HG02610 (cell line): ENCODE data around the gene WBP1L.

Experiments
- ATAC-seq: cut with Tn5 transposase; IDR thresholded peaks from one replicate; pipeline ENCODE4 v1.9.1; 2021; ENCODE audit warnings: mild to moderate bottlenecking, moderate library complexity; ENCODE audit not compliant: unreplicated experiment

WBP1L gene

GRCh38 chr10:102777711-102778453 is 34.1 kb downstream of the WBP1L start:
- no peak for ATAC-seq

GRCh38 chr10:102778781-102779180 is 35.0 kb downstream of the WBP1L start:
- ATAC-seq = no peak

GRCh38 chr10:102779680-102780526 is 36.2 kb downstream of the WBP1L start:
- ATAC-seq = no peak

- no peak for ATAC-seq
Observed at GRCh38 chr10:102780527-102780808, 36.7 kb downstream of the WBP1L start.

DNA sequence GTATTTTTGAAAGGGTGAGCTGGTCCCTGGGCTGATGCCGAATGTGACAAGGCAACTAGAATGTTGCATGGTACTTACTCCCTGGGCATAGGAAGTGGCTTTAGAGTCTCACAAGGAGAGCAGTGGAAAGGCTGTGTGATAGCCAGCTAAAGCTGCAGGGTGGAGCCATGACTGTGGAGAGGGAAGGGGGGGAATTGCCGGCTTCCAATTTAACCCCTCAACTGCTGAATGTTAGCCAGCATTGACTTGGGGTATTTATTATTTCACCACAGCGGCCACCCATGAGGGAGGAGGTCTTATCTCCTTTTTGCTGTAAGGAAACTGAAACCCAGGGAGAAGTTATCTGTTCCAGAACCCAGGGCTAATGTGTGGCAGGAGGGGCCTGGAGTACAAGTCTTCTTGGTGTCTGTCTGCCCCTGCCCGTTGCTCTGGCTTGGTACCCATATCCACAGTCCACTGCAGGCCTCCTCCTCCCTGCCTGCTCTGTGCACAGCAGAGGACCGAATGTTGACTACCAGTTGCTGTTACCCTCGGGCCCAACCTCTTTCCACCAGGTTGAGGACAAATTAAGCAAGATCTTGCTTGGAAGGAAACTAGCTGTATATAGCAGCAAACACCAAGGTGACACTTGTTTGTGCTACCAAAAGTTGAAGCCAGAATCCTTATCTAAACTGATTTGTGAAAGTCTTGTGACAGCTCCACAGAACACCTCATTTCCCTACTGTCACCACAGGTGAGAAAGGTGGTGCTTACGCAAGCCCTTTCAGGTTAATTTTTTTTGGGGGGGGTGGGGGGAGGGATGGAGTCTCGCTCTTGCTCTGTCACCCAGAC is 37.6 kb downstream of the WBP1L start:
- ATAC-seq = no peak

DNA sequence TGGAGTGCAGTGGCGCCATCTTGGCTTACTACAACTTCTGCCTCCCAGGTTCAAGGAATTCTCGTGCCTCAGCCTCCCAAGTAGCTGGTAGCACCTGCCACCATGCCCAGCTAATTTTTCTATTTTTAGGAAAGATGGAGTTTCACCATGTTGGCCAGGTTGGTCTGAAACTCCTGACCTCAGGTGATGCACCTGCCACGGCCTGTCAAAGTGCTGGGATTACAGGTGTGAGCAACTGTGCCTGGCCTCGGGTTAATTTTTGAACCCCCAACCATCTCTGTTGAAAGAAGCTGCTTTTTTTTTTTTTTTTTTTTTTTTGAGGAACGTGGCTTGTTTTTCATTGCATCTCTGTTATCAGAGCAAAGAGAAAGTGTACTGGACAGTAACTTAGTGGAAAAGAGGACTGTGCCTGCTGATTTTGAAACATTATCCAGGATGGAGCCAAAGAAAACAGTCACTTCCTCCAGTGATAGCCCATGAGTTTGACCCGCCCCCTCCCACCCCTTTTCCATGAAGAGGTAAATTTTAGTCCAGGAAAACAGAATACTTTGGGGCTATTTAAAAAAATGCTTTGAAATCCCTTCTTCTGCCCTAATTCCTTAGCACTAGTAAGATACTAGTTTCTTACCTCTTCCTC is 38.3 kb downstream of the WBP1L start:
- no peak for ATAC-seq

- ATAC-seq = no peak
Observed at GRCh38 chr10:102782673-102783551, 39.2 kb downstream of the WBP1L start.

- ATAC-seq = no peak
Observed at GRCh38 chr10:102783568-102783967, 39.8 kb downstream of the WBP1L start.

DNA sequence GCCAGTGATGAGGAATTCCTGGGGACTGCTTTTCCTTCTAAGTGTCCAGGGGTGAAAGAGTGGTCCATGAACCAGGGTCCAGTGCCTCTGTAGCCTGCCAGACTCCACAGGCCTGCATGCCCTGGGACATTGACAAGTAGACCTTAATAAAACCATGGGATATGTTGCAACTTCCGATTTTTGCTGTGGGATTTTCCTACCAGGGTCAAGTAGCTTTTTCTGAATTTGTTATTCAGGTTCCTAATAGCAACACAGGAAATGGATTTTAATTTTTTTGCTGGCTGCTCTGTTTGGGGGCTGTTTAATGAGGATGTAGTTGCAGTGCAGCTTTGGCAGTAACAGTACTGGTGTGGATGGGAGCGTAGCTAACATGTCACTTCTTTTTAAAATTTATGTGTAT is 42.1 kb downstream of the WBP1L start:
- no peak for ATAC-seq

GRCh38 chr10:102791754-102792395 is 48.1 kb downstream of the WBP1L start:
- ATAC-seq = no peak

GRCh38 chr10:102795453-102796406 is 52.0 kb downstream of the WBP1L start:
- peak; percentile 27 for ATAC-seq

DNA sequence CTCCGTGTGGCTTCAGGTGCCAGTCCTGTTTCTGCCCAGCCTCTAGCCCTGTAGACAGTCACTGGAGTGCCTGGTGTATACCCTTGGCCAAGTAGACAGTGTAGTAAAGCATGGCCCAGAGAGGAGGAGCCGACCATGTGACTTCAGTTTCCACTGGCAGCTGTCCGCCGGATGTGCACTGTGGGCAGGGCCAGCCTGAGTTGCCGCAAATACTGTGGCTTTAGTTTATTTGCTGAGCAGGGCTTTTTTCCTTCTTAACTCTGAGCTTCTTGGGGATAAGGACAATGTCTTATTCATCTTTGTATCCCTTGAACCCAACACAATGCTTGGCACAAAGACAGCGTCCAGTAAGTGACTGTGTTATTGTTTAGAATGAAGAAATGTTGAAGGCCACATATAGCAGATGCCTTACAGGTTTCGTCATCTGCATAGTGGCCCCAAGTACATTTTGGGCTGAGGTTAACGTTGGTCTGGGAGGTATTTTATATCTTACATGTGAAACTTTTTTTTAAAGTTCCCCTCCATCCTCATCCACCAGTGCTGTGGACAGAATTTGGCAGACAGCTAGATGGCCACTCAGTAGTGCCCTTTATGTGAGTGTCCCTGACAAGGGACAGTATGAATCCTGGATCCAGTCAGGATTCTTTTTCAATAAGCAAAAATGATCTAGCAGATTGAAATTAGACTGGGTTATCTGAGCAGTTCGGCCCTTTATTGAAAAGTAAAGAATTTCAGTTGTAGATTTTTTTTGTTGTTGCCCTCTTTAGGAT is 52.8 kb downstream of the WBP1L start:
- ATAC-seq = peak; percentile 95

- ATAC-seq = no peak
Observed at GRCh38 chr10:102799691-102800471, 56.1 kb downstream of the WBP1L start.

GRCh38 chr10:102800611-102801335 is 57.0 kb downstream of the WBP1L start:
- no peak for ATAC-seq

- ATAC-seq = no peak
Observed at GRCh38 chr10:102801496-102801895, 57.7 kb downstream of the WBP1L start.

GRCh38 chr10:102801978-102802377 is 58.2 kb downstream of the WBP1L start:
- ATAC-seq = no peak
